ENCODE data around the gene MMP2.

The MMP2 gene

DNA sequence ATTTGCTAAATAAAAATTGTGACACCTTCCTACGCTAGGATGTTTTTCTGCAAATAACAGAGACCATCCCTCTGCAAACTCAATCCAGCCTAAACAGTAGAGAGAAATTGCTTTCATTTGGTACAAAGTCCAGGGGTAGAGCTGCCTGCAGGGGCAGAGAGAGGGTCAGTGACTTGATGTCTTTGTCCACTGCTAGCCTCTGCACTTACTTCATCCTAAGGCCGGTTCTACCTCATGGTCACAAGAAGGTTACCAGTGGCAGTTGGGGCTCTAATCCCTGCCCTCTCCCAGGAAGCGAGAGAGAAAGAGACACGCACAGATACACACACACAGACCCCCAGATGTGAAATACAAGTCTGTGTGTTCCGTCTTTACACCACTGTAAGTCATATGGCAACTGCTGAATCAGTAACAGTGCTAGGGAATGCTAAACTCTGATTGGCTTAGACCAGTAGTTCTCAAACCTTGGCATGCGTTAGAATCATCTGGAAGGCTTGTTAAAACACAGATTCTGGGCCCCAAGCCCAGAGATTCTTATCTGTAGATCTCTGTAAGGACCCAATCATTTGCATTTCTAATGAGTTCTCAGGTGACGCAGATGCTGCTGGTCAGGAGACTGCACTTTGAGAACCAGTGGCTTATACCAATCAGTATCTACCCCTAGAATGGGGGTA is 16.8 kb downstream of the MMP2 start:
- DNase-seq = no peak

DNA sequence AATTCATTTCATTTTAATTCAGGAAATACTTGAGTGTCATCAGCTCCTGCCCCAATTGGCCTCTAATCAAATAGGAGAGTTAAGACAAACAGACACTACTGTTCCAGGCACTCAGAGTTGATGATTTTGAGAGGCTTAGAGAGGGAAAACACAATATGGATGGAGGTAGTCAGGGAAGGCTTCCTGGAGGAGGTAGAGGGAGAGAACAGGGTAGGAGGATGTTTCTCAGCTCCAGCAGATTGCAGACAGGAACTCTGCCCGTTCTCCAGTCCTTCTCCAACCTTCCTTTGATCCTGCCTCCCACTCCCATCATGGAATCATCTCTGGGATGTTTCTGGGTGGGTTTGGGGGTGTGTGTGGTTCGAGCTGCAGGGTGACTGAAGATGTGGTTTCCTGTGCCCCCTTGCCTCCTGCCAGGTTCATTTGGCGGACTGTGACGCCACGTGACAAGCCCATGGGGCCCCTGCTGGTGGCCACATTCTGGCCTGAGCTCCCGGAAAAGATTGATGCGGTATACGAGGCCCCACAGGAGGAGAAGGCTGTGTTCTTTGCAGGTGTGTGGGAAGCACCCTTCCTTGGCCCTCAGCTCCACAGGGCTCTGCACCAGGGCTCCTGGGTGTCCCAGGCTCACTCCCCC is 17.6 kb downstream of the MMP2 start:
- DNase-seq = no peak

GRCh38 chr16:55497558-55497957 is 18.6 kb downstream of the MMP2 start:
- DNase-seq = no peak

DNA sequence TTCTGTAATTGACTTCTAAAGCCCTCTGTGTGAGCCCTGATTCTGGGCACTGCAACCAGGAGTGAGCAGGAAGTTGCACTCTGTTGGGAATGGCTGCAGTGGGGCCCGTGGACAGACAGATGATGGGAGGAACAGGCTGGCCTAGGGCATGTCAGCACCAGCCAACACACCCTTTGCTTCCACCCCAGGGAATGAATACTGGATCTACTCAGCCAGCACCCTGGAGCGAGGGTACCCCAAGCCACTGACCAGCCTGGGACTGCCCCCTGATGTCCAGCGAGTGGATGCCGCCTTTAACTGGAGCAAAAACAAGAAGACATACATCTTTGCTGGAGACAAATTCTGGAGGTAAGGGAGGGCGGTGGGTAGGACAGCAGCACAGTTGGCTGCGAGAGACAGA is 19.1 kb downstream of the MMP2 start:
- DNase-seq = no peak

GRCh38 chr16:55499281-55499680 is 20.3 kb downstream of the MMP2 start:
- DNase-seq = no peak

DNA sequence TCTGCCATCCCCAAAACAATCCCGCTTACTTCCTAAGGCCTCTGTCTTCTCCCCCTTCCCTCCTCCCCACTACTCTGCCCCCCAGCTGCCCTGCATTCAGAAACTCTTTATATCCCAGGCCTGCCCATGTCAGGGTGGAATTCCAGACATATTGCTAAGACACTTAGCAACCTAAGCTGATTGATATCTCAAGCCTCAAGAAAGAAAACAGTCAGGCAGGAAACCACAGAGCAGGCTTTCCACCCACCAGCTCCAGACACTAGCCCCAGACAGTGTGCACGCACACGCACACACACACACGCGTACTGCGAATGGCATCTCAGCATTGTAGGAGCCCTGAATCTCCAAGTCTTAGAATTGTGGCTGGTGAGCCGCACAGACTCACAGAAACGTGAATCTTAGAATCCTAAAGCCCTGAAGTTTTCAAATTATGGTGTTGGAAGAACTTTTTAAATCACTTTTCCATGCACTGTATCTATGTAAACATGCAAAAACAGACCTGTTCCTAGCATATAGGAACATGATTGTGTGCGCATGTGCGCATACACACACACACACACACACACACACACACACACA is 21.0 kb downstream of the MMP2 start:
- peak; percentile 55 for DNase-seq

DNA sequence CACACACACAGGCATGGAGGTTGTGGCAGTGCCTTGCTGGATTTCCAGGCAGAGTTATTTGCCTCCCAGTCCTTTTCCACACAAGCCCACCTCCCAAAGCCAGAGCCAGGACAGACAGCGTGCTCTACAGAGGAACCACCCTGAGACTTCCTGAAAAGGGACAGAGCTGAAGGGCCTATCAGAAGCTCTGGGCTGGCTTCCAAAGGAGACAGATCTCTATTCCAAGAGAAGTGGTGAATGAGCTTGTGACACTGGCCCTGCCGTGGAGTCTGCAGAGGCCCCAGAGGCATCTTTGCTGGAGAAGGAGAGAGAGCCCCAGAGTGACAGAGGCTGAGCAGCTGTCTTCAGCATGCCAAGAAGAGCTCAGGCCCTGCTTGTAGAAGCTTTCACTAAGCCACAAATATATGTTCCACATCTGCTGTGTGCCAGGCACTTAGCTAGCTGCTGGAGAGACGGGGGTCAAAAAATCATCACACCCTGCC is 21.6 kb downstream of the MMP2 start:
- DNase-seq = peak; percentile 63

- no peak for DNase-seq
Observed at GRCh38 chr16:55501549-55502322, 22.7 kb downstream of the MMP2 start.

DNA sequence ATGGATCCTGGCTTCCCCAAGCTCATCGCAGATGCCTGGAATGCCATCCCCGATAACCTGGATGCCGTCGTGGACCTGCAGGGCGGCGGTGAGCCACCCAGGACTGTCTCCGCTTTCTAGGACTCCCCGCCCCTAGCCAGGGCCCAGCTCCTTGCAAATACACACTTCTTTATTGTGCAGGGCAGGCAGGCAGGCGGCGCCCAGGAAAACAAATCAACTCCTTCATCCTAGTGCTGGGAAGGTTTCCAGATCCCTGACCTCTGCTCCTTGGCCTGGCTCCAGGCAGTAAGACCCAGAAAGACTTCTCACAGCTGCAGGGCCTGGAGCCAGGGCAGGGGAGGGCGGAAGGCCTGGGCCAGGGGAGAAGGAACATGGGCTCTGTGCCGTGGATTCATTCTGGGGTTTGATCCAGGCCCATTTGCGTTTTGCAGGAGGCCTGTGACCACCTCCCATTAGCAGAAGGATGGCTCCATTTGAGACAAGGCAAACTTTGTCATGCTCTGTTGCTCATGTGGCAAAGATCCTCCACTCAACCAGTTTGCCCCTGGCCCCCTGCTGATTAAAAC is 23.9 kb downstream of the MMP2 start:
- no peak for DNase-seq

GRCh38 chr16:55503726-55504550 is 24.9 kb downstream of the MMP2 start:
- DNase-seq = no peak

DNA sequence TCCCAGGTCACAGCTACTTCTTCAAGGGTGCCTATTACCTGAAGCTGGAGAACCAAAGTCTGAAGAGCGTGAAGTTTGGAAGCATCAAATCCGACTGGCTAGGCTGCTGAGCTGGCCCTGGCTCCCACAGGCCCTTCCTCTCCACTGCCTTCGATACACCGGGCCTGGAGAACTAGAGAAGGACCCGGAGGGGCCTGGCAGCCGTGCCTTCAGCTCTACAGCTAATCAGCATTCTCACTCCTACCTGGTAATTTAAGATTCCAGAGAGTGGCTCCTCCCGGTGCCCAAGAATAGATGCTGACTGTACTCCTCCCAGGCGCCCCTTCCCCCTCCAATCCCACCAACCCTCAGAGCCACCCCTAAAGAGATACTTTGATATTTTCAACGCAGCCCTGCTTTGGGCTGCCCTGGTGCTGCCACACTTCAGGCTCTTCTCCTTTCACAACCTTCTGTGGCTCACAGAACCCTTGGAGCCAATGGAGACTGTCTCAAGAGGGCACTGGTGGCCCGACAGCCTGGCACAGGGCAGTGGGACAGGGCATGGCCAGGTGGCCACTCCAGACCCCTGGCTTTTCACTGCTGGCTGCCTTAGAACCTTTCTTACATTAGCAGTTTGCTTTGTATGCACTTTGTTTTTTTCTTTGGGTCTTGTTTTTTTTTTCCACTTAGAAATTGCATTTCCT is 26.5 kb downstream of the MMP2 start:
- DNase-seq = no peak

DNA sequence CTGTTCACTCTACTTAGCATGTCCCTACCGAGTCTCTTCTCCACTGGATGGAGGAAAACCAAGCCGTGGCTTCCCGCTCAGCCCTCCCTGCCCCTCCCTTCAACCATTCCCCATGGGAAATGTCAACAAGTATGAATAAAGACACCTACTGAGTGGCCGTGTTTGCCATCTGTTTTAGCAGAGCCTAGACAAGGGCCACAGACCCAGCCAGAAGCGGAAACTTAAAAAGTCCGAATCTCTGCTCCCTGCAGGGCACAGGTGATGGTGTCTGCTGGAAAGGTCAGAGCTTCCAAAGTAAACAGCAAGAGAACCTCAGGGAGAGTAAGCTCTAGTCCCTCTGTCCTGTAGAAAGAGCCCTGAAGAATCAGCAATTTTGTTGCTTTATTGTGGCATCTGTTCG is 27.1 kb downstream of the MMP2 start:
- no peak for DNase-seq

DNA sequence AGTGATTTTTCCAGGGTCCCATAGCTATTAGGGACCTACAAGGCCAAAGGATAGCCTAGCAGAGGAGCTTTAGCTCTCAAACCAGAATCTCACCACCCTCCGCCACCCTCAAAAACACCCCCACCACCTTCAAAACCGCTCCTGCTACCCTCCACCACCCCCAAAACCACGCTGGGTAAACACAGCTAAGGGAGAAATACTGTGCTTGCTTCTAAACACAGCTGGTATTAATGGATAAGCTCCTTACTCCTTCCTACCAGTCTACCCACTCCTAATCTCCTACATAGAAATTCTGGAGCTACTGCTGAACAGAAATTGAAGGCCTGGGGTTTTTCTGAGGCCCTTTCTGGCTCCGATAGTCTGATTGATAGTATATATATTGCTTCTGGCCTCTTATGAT is 27.7 kb downstream of the MMP2 start:
- DNase-seq = no peak

DNA sequence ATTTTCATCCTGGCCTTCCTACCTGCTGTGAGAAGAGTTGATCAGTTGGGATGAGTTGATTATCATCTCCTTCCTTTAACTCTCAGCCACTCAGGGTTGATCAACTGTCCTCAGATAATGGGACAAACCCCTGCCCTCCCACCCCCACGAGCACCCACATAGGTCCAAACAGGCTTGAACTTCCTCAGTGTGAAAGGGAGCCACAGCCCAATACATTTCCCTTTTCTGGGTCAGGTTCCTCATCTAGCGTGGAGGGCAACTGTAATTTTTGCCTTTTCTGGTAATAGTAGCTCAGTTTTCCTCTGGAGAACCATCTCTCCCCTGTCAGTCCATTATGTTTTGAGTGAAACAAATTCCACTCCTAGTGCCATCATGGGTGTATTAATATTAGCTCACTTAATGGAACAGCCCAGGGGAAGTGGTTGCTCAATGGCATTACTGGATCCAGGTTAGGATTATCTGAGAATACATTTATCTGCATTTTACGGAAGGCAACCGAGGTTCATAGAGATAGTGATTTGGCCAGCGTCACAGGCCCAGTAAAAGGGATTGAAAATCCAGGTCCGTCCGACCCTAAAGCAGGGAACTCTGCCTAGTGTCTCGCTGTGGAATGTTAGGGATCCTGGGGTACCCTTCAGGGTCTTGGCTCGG is 29.4 kb downstream of the MMP2 start:
- DNase-seq = no peak

DNA sequence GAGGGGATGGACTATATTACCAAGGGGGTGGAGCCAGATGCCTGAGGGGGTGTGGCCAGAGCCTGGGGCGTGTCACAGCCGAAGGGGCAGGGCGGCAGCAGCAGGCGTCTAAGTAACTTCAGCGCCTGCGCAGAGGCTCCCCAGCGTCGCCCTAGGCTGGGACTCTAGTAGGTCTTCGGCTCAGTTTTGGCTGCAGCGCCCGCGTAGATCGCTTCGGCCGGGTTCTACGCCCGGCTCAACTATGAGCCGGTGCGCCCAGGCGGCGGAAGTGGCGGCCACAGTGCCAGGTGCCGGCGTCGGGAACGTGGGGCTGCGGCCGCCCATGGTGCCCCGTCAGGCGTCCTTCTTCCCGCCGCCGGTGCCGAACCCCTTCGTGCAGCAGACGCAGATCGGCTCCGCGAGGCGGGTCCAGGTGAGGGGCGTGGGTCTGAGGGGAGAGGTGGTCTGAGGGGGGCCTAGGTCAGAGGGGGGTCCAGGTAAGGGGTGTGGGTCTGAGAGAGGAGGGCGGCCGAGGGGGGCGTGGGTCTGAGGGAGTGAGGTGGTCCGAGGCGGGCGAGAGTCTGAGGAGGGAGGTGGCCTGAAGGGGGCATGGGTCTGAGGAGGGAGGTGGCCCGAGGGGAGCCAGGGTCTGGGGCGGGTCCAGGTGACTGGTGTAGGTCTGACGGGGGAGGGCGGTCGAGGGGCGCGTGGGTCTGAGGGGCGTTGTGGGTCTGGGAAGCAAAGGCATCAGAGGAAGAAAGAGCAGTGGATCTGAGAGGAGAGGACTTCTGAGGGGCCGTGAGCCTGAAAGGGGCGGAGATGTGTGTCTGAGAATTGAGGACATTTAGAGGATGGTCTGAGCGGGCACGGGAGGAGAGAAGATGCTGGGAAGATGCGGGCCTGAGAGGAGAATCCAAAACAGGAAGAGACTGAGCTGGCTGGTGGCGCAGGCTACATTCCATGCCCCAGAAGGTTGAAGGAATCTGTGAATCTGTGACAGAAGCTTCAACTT is 30.2 kb downstream of the MMP2 start, which contains the start of gene LPCAT2:
Gene LPCAT2 (plus strand): TSS at position 132 of the 991 bp plus-strand sequence. CDS start 110 bp downstream, at position 242.
- peak; percentile 88 for DNase-seq

DNA sequence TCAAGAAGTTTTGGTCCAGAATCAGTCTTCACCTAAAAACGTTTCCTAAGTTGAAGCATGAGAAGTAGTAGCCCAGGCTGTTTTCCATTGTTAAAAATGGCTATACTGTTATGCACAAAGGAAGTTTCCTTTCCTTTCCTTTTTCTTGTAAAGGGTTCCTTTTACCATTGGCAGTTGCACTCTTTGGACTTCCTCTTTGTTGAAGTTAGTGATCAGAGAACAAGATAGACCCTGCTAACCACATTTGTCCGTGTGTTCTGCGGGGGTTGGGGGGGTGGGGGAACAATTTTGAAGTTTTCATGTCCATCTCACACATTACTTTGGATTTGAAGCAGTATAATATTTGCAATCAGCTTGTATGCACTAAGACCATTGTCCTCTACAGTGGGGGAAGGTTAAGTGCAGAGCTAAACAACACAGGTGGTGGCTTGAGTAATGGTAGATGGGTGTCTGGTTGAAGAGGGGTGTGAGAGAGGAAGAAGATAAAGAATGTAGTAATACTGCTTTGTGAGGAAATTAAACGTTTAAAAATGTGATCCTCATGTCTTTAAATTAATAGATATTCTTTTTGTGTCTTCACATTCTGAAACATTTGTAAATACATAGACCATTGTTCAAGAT is 31.3 kb downstream of the MMP2 start:
- DNase-seq = peak; percentile 55

DNA sequence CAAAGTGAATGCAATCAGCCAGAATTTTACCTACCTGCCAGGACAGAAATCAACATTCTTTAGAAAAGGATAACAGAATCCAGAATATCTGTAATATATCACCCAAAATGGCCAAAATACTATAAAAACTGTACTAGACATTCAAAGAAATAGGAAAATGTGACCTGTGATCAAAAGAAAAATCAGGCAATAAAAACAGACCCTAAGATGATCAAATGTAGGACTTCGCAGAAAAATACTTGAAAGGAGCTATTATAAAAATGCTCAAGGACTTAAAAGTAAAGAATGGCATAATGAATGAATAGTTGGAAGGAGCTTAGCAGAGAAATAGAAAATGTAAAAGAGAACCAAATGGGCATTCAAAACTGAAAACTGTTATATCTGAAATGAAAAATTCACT is 33.9 kb downstream of the MMP2 start:
- DNase-seq = no peak

DNA sequence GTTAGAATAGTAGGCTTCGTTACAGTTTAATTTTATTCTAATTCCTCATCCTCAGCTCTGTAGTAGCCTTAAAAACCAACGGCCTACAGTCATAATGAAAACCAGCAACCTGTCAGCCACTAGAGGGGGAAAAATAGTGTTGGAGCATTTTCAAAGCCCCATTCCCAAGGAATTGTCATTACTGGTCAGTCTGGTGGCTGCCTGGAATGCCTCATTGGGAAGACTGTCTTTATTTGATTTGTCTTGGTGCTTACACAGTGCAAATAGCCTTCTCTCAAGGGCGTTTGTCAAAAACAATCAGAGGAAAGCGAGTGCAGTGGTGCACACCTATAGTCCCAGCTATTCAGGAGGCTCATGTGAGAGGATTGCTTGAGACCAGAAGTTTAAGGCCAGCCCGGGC is 34.6 kb downstream of the MMP2 start:
- no peak for DNase-seq

DNA sequence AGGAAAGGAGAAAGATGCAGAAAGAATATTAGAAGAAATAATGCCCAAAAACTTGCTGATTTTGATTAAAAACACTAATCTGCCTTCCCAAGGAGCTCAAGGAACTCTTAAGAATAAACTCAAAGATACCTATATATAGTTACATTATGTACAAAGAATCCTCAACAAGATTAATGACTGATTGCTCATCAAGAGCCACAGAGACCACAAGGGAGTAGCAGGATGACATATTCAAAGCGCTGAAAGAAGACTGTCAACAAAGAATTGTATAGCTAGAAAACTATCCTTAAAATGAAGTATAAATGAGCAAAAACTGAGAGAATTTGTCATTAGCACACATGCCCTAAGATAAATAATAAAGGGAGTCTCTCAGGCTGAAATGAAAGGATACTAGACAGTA is 36.1 kb downstream of the MMP2 start:
- DNase-seq = no peak

Measured in hematopoietic multipotent progenitor cell treated with erythropoietin and hydrocortisone succinate and interleukin-3 and kit ligand, for 8 days (in vitro differentiated cells).